ENCODE results near the gene NTSR1.

Gene NTSR1

DNA sequence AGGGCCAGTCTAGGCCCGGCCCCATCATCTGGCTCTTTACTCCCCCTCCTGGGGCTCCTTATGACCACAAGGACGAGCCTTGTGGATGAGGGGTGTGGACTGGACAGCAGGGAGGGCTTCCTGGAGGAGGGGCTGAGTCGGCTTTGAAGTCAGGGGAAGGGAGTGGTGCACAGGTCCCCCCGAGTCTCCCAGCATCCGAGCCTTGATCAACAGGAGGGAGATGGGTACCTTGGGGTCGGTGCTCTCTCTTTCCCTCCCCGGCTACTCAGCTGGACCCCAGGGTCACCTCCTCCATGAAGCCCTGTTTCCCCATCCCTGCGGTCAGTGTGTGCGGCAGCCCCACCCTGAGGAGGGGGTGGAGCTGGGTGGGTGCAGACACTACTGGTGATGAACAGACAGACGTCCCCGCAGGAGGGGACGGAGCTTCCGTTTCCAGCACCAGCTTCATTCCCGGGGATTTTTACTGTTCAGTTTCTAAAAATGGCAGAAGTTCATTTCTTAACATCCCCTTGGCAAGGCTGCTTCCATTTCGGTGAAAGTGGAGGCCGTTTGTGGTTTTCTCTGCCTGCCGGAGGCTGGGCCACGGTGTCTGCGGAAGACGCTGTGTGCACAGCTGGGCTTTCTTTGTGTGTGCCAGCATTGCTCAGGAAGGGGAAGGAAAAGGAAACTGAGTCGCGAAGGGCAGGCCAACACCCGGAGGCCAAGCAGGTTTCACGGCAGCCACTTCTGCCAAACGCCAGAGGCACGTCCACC is 19.6 kb downstream of the NTSR1 start:
- no peak overlapping the region for H3K4me3 ChIP-seq (replicated peaks; ENCODE audit: low read depth, low read length)
- DNase-seq (ENCODE audit: low read depth): no peak
- no peak for TF ChIP-seq CTCF (IDR thresholded peaks at IDR 0.05; ENCODE audit: low read length, missing control alignments)

DNA sequence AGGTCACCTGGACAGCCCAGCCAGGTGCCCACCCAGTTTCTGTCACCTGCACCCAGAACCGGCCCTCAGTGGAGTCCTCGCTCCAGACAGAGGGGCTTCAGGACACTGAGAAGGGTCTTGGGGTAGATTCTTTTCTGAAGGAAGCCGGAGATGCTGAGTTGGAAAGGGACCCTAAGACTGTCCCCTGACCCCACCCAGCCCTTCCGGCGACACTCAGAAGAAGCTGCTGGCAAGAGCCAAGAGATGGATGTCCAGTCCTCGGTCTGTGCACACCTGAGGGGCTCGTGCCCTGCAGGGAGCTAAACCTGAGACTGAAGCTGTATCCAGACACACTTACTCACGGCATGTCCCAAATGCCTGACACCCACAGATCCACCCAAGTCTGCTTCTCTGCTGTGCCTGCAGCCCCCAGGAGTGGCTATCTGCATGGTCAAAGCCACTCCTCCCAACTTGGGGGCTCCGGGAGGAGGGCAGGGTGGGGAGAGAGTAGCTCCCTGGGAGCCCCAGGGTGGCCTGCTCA is 20.2 kb downstream of the NTSR1 start:
- no peak for DNase-seq (ENCODE audit: low read depth)

DNA sequence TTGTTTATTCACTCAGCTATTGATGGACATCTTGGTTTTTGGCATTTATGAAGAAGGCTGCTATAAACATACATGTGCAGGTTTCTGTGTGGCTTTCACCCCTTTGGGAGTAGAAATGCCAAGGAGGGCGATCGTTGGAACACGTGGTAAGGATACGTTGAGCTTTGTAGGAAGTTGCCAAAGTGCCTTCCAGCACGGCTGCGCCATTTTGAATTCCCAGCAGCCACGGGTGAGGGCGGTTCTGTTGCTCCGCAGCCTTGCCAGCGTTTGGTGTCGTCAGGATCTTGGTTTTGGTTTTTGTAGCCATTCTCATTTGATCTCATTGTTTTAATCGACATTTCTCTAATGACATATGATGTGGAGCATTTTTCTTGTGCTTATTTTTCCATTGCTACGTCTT is 21.8 kb downstream of the NTSR1 start:
- TF ChIP-seq CTCF (IDR thresholded peaks at IDR 0.05; ENCODE audit: low read length, missing control alignments): no peak
- H3K4me3 ChIP-seq (replicated peaks; ENCODE audit: low read depth, low read length): no peak overlapping the region
- no peak for DNase-seq (ENCODE audit: low read depth)

More for the DNA sequence above, 20.2 kb downstream of the NTSR1 start:
- H3K4me3 ChIP-seq (replicated peaks; ENCODE audit: low read depth, low read length): no peak overlapping the region
- TF ChIP-seq CTCF (IDR thresholded peaks at IDR 0.05; ENCODE audit: low read length, missing control alignments): no peak

DNA sequence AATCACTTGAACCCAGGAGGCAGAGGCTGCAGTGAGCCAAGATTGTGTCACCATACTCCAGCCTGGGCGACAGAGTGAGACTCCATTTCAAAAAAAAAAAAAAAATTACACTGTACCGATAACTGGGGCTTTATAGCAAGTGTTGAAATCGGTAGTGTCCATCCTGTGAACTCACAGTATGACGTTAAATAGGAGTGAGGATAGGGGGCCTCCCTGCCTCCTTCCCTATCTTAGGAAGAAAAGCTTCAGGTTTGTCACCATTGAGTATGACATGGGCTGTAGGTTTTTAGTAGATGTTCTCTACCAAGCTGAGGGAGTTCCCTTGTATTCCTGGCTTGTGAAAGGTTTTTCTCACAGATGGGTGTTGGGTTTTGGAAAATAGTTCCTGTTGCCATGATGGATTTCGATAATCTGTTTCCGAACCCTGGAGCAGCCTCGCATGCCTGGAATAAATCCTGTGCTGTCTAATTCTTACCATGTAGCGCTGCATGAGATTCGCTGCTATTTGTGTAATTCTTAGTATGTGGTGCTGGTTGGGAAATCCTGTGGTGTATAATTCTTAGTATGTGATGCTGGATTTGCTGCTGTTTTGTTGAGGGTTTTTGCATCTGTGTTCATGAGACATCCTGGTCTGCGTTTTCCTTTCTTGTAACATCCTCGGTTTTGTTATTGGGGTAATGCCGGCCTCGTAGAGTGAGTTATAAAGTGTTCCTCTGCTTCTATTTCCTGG is 23.6 kb downstream of the NTSR1 start:
- DNase-seq (ENCODE audit: low read depth): no peak
- H3K4me3 ChIP-seq (replicated peaks; ENCODE audit: low read depth, low read length): no peak overlapping the region
- TF ChIP-seq CTCF (IDR thresholded peaks at IDR 0.05; ENCODE audit: low read length, missing control alignments): no peak

DNA sequence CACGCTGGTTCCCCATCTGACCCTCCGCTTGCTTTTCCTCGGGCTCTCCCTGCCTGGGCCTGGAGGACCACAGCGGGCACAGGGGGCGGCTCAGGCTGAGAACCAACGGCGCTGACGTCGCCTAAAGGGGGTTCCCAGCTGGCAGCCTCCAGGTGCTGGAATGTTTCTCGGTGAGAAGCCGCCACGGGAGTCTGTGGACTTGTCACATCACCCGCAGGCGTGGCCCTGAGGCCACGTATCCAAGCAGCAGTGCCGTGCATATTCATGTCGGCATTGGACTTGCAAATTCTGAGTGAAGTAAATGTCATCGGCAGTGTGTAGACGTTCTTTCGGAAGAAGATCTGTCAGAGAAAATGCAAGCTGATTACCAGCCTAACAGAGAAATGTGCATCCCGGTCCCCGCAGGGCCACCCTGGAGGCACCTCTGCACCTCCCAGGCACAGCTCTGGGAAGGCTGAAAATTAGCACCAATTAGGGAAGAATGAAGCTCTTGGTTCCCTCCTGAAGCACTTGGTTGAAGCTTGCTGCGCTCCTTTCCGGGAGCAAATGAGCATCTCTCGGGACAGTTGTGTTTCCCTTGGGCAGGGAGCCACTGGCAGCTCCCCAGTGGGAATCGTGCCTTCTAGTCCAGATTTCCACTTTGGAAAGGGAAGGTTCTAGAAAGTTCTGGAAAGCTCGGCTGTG is 24.3 kb downstream of the NTSR1 start:
- no peak overlapping the region for H3K4me3 ChIP-seq (replicated peaks; ENCODE audit: low read depth, low read length)
- no peak for DNase-seq (ENCODE audit: low read depth)
- TF ChIP-seq CTCF (IDR thresholded peaks at IDR 0.05; ENCODE audit: low read length, missing control alignments): no peak

GRCh38 chr20:62733526-62733842 is 24.8 kb downstream of the NTSR1 start:
- no peak for DNase-seq (ENCODE audit: low read depth)
- no peak for TF ChIP-seq CTCF (IDR thresholded peaks at IDR 0.05; ENCODE audit: low read length, missing control alignments)
- H3K4me3 ChIP-seq (replicated peaks; ENCODE audit: low read depth, low read length): no peak overlapping the region
